Tibial nerve (tissue), 4 donors: ENCODE data around the gene FFAR4. TPM values are rescaled to one million over a fixed set of nuclear protein-coding genes. Genes with fewer than 3 reads are reported as not detected.

ENCODE experiments used
- DNase-seq, 2 donors: peaks; one replicate each; pipeline ENCODE4 v3.0.0-alpha.2; 2019; ENCODE audit warnings: low spot score in 2 of 2
- H3K27ac ChIP-seq, 4 donors: fragments of 200-600 bp; sonication (generic) in 3 of 4; one replicate each; pipeline ENCODE4 v1.5.1; 2017 to 2019; ENCODE audit warnings: mild to moderate bottlenecking in 1 of 4
- H3K27me3 ChIP-seq, 2 donors: fragments of 200-600 bp; sonication (generic) in 1 of 2; one replicate each; pipeline versions ENCODE4 v1.5.1 to v1.6.0; 2017 to 2019
- H3K36me3 ChIP-seq, 3 donors: fragments of 200-600 bp; sonication (generic); one replicate each; pipeline ENCODE4 v1.5.1; 2018 to 2019
- H3K4me1 ChIP-seq, 4 donors: fragments of 200-600 bp; sonication (generic) in 3 of 4; one replicate each; pipeline ENCODE4 v1.5.1; 2017 to 2019
- H3K4me3 ChIP-seq, 4 donors: fragments of 200-600 bp; sonication (generic) in 3 of 4; one replicate each; pipeline ENCODE4 v1.5.1; 2017 to 2019; ENCODE audit warnings: mild to moderate bottlenecking in 1 of 4, moderate library complexity in 1 of 4
- H3K9me3 ChIP-seq, 4 donors: fragments of 200-600 bp; sonication (generic) in 3 of 4; one replicate each; pipeline ENCODE4 v1.5.1; 2017 to 2019
- EP300 ChIP-seq, 2 donors: sonication (generic); formaldehyde crosslinking; IDR thresholded peaks; one replicate each; pipeline ENCODE4 v1.6.1; 2017; ENCODE audit warnings: antibody characterized with exemption in 2 of 2, mild to moderate bottlenecking in 1 of 2
- POLR2A ChIP-seq, 2 donors: fragments of 450-650 bp; IDR thresholded peaks; one replicate each; pipeline ENCODE4 v1.6.1; 2017; ENCODE audit warnings: antibody characterized with exemption in 2 of 2, mild to moderate bottlenecking in 2 of 2, moderate library complexity in 2 of 2
- WGBS, 2 donors: methylation state at CpG; one replicate each; pipeline ENCODE4 v1.1.5; 2018; 5-methylcytosine and 5-hydroxymethylcytosine counted together
- total RNA-seq, 4 donors: library from RNA; depleted of rRNA; stranded (reverse); fragments of >200 nt; gene quantifications; one replicate each; pipeline ENCODE4 v1.1.0, GENCODE V29; 2016
- TF ChIP-seq, protein P1 (sequence below), 5 experiments: fragments of 200-600 bp in 3 of 5; fragments of 450-650 bp in 2 of 5; sonication (generic) in 3 of 5; IDR thresholded peaks; one replicate each; pipeline ENCODE4 v1.5.1; 2016 to 2019; ENCODE audit warnings: antibody characterized with exemption in 5 of 5, mild to moderate bottlenecking in 3 of 5, moderate library complexity in 2 of 5

FFAR4 gene
- total RNA-seq, 4 donors from 2014 or later = 0.39 to 1.5 (median 0.97) TPM

DNA sequence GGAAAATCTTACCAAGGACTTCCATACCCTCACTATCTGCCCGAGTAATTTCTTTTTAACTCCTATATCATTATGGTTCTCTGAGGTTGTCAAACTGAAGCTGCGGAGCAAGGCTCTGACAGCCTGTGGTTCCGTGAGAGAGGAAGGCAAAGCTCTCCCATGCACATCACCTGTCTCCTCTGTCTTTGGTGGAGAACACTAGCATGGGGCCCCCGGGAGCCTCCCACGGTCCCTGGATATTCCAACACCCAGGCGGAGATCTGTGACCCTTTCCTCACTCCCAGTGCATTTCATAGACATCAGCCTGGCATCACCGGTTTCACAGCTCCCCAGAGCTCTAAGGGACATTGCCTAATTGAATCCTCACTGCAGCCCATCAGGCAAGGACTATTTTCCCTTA lies 24.2 kb downstream of the FFAR4 start:
- Histone ChIP-seq H3K36me3 (no peaks in the 10 kb centered on the region), H3K9me3 (no peaks in the 10 kb centered on the region), H3K27ac (no peak overlapping the region), H3K27me3 (no peaks in the 10 kb centered on the region), H3K4me1 (peaks cover 0 to 5% (median 0%) of the 10 kb centered on the region in 4 donors), H3K4me3 (no peak overlapping the region)
- 82 to 92% methylated on average over 7 of the region's 7 CpGs for WGBS, 2 donors
- TF ChIP-seq POLR2A (IDR thresholded peaks at IDR 0.05) = no peak
- TF ChIP-seq EP300 (IDR thresholded peaks at IDR 0.05) = no peak
- TF ChIP-seq, protein P1, sequence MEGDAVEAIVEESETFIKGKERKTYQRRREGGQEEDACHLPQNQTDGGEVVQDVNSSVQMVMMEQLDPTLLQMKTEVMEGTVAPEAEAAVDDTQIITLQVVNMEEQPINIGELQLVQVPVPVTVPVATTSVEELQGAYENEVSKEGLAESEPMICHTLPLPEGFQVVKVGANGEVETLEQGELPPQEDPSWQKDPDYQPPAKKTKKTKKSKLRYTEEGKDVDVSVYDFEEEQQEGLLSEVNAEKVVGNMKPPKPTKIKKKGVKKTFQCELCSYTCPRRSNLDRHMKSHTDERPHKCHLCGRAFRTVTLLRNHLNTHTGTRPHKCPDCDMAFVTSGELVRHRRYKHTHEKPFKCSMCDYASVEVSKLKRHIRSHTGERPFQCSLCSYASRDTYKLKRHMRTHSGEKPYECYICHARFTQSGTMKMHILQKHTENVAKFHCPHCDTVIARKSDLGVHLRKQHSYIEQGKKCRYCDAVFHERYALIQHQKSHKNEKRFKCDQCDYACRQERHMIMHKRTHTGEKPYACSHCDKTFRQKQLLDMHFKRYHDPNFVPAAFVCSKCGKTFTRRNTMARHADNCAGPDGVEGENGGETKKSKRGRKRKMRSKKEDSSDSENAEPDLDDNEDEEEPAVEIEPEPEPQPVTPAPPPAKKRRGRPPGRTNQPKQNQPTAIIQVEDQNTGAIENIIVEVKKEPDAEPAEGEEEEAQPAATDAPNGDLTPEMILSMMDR (IDR thresholded peaks at IDR 0.05) = no peak
- DNase-seq = no peak

DNA sequence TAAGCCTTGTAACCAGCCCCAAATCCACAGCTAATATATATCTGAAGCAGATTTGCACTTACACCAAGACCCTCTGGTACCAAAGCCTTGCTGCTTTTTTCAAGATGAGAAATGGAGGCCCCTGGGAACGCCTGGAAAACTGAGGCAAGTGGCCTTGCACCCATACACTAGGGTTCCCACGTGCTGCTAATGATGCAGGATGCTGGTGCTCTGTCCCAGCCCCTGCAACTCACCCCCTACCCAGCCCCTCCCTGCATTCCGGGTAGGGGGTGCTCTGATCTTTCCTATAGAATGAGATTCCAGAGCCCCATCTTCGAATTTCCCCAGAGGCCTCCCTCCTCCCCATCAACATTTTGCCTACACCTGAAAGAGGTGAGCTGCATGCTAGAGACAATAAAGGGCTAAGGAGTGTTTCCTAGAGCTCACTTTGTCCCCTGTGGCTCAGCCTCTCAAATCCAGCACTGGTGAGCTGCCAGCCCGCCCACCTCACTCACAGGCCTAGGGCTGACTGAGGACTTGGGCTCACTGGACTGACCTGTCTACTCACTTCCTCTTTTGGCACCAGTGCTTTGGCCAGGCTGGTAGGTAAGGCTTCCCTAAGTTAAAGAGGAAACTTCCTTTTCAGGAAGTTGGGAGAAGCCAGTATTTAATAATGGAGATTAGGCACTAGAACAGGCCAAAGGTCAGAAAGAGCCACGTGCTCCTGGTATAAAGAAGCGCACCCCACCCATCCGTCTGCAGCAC lies 24.8 kb downstream of the FFAR4 start:
- peaks cover 0 to 5% (median 0%) of the 10 kb centered on the region in 4 donors for H3K4me1 ChIP-seq
- no peak for DNase-seq
- H3K4me3 ChIP-seq = no peak overlapping the region
- H3K36me3 ChIP-seq = no peaks in the 10 kb centered on the region
- no peaks in the 10 kb centered on the region for H3K9me3 ChIP-seq
- TF ChIP-seq, protein P1 (IDR thresholded peaks at IDR 0.05) = no peak
- TF ChIP-seq POLR2A (IDR thresholded peaks at IDR 0.05) (no peak), EP300 (IDR thresholded peaks at IDR 0.05) (no peak)
- no peak overlapping the region for H3K27ac ChIP-seq
- H3K27me3 ChIP-seq = no peaks in the 10 kb centered on the region
- whole genome bisulfite sequencing, 2 donors = 60 to 64% methylated on average over 7 to 8 of the region's 8 CpGs

DNA sequence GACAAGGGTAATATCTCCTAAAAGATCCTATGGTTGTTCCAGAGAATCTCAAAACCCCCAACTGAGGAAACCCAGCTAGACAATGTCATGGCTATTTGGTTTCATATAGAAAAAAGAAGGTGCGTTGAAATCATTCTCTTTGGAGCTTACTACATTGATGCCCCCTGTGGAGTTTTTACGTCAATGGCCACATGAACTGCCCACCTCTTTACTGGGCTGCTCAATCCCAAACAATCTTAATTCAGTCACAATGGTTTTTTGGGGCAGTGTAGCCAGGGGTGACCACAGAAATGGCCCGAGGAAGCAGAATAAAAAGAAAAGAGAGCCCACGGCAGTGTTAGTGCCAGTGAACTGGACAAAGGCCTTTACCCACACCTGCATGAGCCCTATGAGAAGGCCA lies 26.8 kb downstream of the FFAR4 start:
- H3K27ac ChIP-seq = no peak overlapping the region
- no peak overlapping the region for H3K4me3 ChIP-seq
- no peaks in the 10 kb centered on the region for H3K27me3 ChIP-seq
- no peak for DNase-seq
- peaks cover 0 to 5% (median 0%) of the 10 kb centered on the region in 4 donors for H3K4me1 ChIP-seq
- H3K36me3 ChIP-seq = no peaks in the 10 kb centered on the region
- TF ChIP-seq, protein P1 (IDR thresholded peaks at IDR 0.05) = no peak
- no peak for TF ChIP-seq POLR2A (IDR thresholded peaks at IDR 0.05)
- no peak for TF ChIP-seq EP300 (IDR thresholded peaks at IDR 0.05)
- H3K9me3 ChIP-seq = no peaks in the 10 kb centered on the region
- 68 to 76% methylated on average over 4 of the region's 4 CpGs for WGBS, 2 donors

DNA sequence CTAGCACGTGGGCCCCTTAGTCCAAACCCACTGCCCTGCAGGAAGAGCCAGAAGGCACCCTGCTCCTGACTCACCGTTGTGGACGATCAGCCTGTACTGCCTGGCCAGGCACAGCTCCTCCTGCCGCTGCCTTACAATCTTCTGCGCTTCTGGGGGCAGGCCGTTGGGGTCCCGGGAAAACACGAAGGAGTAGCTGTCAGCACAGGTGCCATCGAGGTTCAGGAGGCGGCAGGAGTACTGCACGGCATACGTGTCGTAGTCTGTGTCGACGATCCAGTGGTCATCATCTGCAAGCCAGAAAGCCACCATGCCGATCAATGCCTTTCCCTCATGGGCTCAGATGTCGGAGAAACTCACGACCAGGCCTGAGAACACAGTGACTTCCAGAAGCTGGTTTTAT lies 27.3 kb downstream of the FFAR4 start:
- Histone ChIP-seq H3K27me3 (no peaks in the 10 kb centered on the region), H3K36me3 (no peaks in the 10 kb centered on the region), H3K9me3 (no peaks in the 10 kb centered on the region), H3K4me1 (peaks cover 0 to 5% (median 0%) of the 10 kb centered on the region in 4 donors), H3K27ac (no peak overlapping the region), H3K4me3 (no peak overlapping the region)
- DNase-seq = no peak
- 82 to 93% methylated on average over 18 of the region's 18 CpGs for WGBS, 2 donors
- TF ChIP-seq, protein P1 (IDR thresholded peaks at IDR 0.05) = no peak
- TF ChIP-seq POLR2A (IDR thresholded peaks at IDR 0.05) (no peak), EP300 (IDR thresholded peaks at IDR 0.05) (no peak)

DNA sequence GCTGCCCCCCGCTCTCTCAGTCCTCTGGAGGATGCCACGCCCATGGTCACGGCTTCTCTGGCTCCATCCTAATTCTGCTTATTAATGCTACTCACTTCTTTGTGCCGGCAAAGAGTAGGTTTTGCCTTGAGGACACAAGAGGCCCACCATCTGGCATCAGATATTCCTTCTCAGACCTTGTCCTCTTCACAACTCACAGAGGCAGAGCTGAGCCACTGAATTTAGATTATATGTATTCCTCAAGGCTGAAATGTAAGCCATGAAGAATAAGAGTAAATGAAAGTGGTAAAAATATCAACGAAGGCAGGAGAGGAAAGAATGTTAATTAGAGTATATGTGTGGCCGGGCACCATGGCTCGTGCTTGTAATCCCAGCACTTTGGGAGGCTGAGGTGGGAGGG lies 28.1 kb downstream of the FFAR4 start:
- Histone ChIP-seq H3K27ac (no peak overlapping the region), H3K36me3 (no peaks in the 10 kb centered on the region), H3K4me3 (no peak overlapping the region), H3K27me3 (no peaks in the 10 kb centered on the region), H3K4me1 (peaks cover 0 to 5% (median 0%) of the 10 kb centered on the region in 4 donors), H3K9me3 (no peaks in the 10 kb centered on the region)
- TF ChIP-seq, protein P1 (IDR thresholded peaks at IDR 0.05) = no peak
- no peak for TF ChIP-seq POLR2A (IDR thresholded peaks at IDR 0.05)
- TF ChIP-seq EP300 (IDR thresholded peaks at IDR 0.05) = no peak
- DNase-seq = no peak
- WGBS, 2 donors = 78 to 85% methylated on average over 7 of the region's 7 CpGs
